Measurements from ENCODE around the gene IFT27.

The IFT27 gene

GRCh38 chr22:36726007-36726380 lies 49.9 kb downstream of the IFT27 start:
- TF ChIP-seq POLR2A (IDR thresholded peaks at IDR 0.05; ENCODE audit: low read length) (no peak), GATA1 (IDR thresholded peaks at IDR 0.05; ENCODE audit: low read depth, low read length) (no peak)
- DNase-seq: no peak

GRCh38 chr22:36725366-36726006 lies 50.4 kb downstream of the IFT27 start:
- DNase-seq: no peak
- TF ChIP-seq POLR2A (IDR thresholded peaks at IDR 0.05; ENCODE audit: low read length): no peak
- no peak for TF ChIP-seq GATA1 (IDR thresholded peaks at IDR 0.05; ENCODE audit: low read depth, low read length)

GRCh38 chr22:36724836-36725235 lies 51.1 kb downstream of the IFT27 start:
- TF ChIP-seq POLR2A (IDR thresholded peaks at IDR 0.05; ENCODE audit: low read length) (no peak), GATA1 (IDR thresholded peaks at IDR 0.05; ENCODE audit: low read depth, low read length) (no peak)

GRCh38 chr22:36722055-36722454 lies 53.9 kb downstream of the IFT27 start:
- TF ChIP-seq GATA1 (IDR thresholded peaks at IDR 0.05; ENCODE audit: low read depth, low read length) (no peak), POLR2A (IDR thresholded peaks at IDR 0.05; ENCODE audit: low read length) (no peak)
- no peak for DNase-seq

More at GRCh38 chr22:36724836-36725235, 51.1 kb downstream of the IFT27 start:
- DNase-seq: no peak

GRCh38 chr22:36715647-36716046 lies 60.3 kb downstream of the IFT27 start:
- TF ChIP-seq GATA1 (IDR thresholded peaks at IDR 0.05; ENCODE audit: low read depth, low read length): no peak
- no peak for TF ChIP-seq POLR2A (IDR thresholded peaks at IDR 0.05; ENCODE audit: low read length)
- DNase-seq: no peak

GRCh38 chr22:36714110-36714509 lies 61.8 kb downstream of the IFT27 start:
- DNase-seq: no peak
- TF ChIP-seq GATA1 (IDR thresholded peaks at IDR 0.05; ENCODE audit: low read depth, low read length): no peak

- DNase-seq: no peak
- TF ChIP-seq POLR2A (IDR thresholded peaks at IDR 0.05; ENCODE audit: low read length) (no peak), GATA1 (IDR thresholded peaks at IDR 0.05; ENCODE audit: low read depth, low read length) (no peak)
These were observed 62.5 kb downstream of the IFT27 start for GRCh38 chr22:36713436-36713835.
